ENCODE measurements around the gene BCL2.

The BCL2 gene

GRCh38 chr18:63326011-63326410 lies 6.4 kb upstream of the BCL2 start:
- peaks cover 3 to 4% of the 10 kb centered on the region in 2 experiments for H3K4me1 ChIP-seq (ENCODE audit: control insufficient read depth in 1 of 2, insufficient read depth in 2 of 2, low read length in 2 of 2)
- H3K4me3 ChIP-seq (ENCODE audit: low read depth, low read length) = no peak overlapping the region
- no peak overlapping the region for H3K23ac ChIP-seq (ENCODE audit: low read length)
- H2AK5ac ChIP-seq (ENCODE audit: low read length) = no peak overlapping the region
- no peak overlapping the region for H2BK120ac ChIP-seq (ENCODE audit: insufficient read depth, low read length, poor library complexity)
- H4K8ac ChIP-seq (ENCODE audit: low read depth, low read length) = no peak overlapping the region
- no peak overlapping the region for H3K14ac ChIP-seq (ENCODE audit: low read length)
- WGBS (ENCODE audit: extremely low coverage, insufficient coverage, insufficient read length) = no CpG with 5 or more reads among the region's 5 CpGs
- no peak overlapping the region for H3K9ac ChIP-seq (ENCODE audit: low read length)
- H2BK5ac ChIP-seq (ENCODE audit: low read depth, low read length, poor library complexity) = no peak overlapping the region
- no peak overlapping the region for H3K18ac ChIP-seq (ENCODE audit: low read length)
- H3K36me3 ChIP-seq (ENCODE audit: control insufficient read depth in 1 of 2, insufficient read depth in 2 of 2, low read length in 2 of 2) = peaks cover 0 to 2% of the 10 kb centered on the region in 2 experiments
- no peak for DNase-seq
- no peaks in the 10 kb centered on the region for H3K27me3 ChIP-seq (ENCODE audit: insufficient read depth, low read length)
- no peak overlapping the region for H3K4ac ChIP-seq (ENCODE audit: low read depth, low read length)
- no peak overlapping the region for H3K27ac ChIP-seq (ENCODE audit: low read depth, low read length)
- no peaks in the 10 kb centered on the region for H3K79me1 ChIP-seq (ENCODE audit: low read length)
- H2AFZ ChIP-seq (ENCODE audit: insufficient read depth, low read length, poor library complexity) = no peak overlapping the region
- no peaks in the 10 kb centered on the region for H3K79me2 ChIP-seq (ENCODE audit: control insufficient read depth, insufficient read depth, low read length, poor library complexity)
- H4K12ac ChIP-seq (ENCODE audit: low read depth, low read length) = no peak overlapping the region
- no peaks in the 10 kb centered on the region for H3K9me3 ChIP-seq (ENCODE audit: insufficient read depth, low read depth, low read length)
- no peak overlapping the region for H2BK12ac ChIP-seq (ENCODE audit: low read length)
- no peak overlapping the region for H3K4me2 ChIP-seq (ENCODE audit: low read length)
- H4K91ac ChIP-seq (ENCODE audit: low read depth, low read length) = no peak overlapping the region

DNA sequence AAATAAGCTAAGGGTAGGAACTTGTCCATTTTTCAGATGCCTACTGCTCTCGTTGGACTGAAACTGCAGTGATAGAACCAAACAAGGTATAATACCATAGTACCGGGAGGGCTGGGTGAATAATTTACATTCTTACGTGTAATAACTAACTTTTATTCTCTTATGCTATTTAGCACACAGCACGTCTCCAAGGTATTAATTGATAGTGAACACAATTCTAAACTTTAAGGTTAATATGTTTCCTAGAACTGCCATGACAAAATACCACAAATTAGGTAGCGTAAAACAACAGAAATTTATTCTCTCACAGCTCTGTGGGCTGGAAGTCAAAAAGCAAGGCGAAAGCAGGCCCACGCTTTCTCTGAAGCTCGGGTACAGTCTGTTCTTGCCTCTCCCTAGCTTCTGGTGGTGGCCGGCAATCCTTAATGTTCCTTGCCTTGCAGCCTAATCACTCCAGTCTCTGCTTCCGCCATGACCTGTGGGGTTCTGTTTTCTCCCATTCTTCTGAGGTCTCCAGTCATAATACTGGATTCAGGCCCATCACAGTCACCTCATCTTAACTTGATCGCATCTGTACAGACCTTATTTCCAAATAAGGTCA lies 5.6 kb upstream of the BCL2 start:
- no peak overlapping the region for H3K23ac ChIP-seq (ENCODE audit: low read length)
- H2BK12ac ChIP-seq (ENCODE audit: low read length) = no peak overlapping the region
- no peak overlapping the region for H3K9ac ChIP-seq (ENCODE audit: low read length)
- no peak overlapping the region for H2AFZ ChIP-seq (ENCODE audit: insufficient read depth, low read length, poor library complexity)
- no peak overlapping the region for H2BK120ac ChIP-seq (ENCODE audit: insufficient read depth, low read length, poor library complexity)
- H4K12ac ChIP-seq (ENCODE audit: low read depth, low read length) = no peak overlapping the region
- H3K27ac ChIP-seq (ENCODE audit: low read depth, low read length) = no peak overlapping the region
- H2AK5ac ChIP-seq (ENCODE audit: low read length) = no peak overlapping the region
- peaks cover 5 to 9% of the 10 kb centered on the region in 2 experiments for H3K4me1 ChIP-seq (ENCODE audit: control insufficient read depth in 1 of 2, insufficient read depth in 2 of 2, low read length in 2 of 2)
- no peak overlapping the region for H3K4ac ChIP-seq (ENCODE audit: low read depth, low read length)
- no peaks in the 10 kb centered on the region for H3K27me3 ChIP-seq (ENCODE audit: insufficient read depth, low read length)
- no peak overlapping the region for H3K4me3 ChIP-seq (ENCODE audit: low read depth, low read length)
- no peaks in the 10 kb centered on the region for H3K9me3 ChIP-seq (ENCODE audit: insufficient read depth, low read depth, low read length)
- no peak overlapping the region for H3K4me2 ChIP-seq (ENCODE audit: low read length)
- no peak overlapping the region for H3K14ac ChIP-seq (ENCODE audit: low read length)
- peaks cover 4% of the 10 kb centered on the region for H3K79me1 ChIP-seq (ENCODE audit: low read length)
- no peak overlapping the region for H2BK5ac ChIP-seq (ENCODE audit: low read depth, low read length, poor library complexity)
- WGBS (ENCODE audit: extremely low coverage, insufficient coverage, insufficient read length) = no CpG with 5 or more reads among the region's 11 CpGs
- H4K8ac ChIP-seq (ENCODE audit: low read depth, low read length) = no peak overlapping the region
- peaks cover 0 to under 1% of the 10 kb centered on the region in 2 experiments for H3K36me3 ChIP-seq (ENCODE audit: control insufficient read depth in 1 of 2, insufficient read depth in 2 of 2, low read length in 2 of 2)
- H4K91ac ChIP-seq (ENCODE audit: low read depth, low read length) = no peak overlapping the region
- no peak overlapping the region for H3K18ac ChIP-seq (ENCODE audit: low read length)
- no peak for DNase-seq
- no peaks in the 10 kb centered on the region for H3K79me2 ChIP-seq (ENCODE audit: control insufficient read depth, insufficient read depth, low read length, poor library complexity)

DNA sequence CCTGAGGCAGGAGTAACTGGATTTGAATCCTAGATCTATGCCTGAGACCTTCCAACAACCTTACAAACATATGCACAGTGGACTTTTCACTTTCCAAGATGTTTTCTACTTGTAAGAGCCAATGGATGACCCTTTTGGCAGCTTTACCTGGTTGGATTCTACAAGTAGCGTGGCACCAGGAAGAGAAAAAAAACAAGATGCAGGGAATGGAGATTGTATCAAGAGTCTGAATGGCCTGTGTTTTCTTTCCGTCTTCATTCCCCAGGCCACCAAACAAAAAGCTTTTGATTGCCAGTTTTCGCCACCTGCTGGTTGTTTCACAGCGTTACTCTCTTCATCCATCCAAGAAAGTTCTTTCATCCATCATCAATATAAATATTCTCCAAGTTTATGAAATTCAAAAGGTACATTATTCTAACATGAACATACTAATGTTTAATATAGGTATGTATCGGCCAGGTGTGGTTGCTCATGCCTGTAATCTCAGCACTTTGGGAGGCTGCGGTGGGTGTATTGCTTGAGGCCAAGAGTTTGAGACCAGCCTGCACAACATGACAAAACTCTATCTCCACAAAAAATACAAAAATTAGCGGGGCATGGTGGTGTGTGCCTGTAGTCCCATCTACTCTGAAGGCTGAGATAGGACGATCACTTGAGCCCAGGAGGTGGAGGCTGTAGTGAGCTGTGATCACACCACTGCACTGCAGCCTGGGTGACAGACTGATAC lies 3.5 kb upstream of the BCL2 start:
- H3K4ac ChIP-seq (ENCODE audit: low read depth, low read length) = no peak overlapping the region
- no CpG with 5 or more reads among the region's 8 CpGs for WGBS (ENCODE audit: extremely low coverage, insufficient coverage, insufficient read length)
- no peak overlapping the region for H2BK5ac ChIP-seq (ENCODE audit: low read depth, low read length, poor library complexity)

DNA sequence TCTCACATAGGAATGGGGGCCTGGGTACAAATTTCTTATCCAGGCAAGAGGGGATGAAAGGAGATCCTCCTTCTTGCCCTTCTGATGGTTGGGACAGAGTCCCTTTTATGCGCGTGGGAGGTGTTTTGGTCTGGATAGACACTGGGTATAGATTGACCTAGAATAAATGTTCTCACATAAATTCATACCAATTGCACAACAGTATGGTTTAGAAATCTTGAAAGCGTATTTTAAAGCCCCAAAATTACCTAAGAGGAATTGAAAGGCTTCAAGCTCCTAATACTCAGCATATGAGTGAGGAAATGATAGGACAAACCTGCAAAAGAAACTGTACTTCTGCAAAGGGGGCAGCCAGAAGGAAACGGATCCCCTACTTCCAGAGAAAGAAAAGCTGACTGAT lies 2.6 kb upstream of the BCL2 start:
- Histone ChIP-seq H4K8ac (ENCODE audit: low read depth, low read length) (no peak overlapping the region), H3K79me2 (ENCODE audit: control insufficient read depth, insufficient read depth, low read length, poor library complexity) (no peaks in the 10 kb centered on the region), H3K27ac (ENCODE audit: low read depth, low read length) (no peak overlapping the region), H2BK120ac (ENCODE audit: insufficient read depth, low read length, poor library complexity) (no peak overlapping the region), H3K4me3 (ENCODE audit: low read depth, low read length) (no peak overlapping the region), H2AK5ac (ENCODE audit: low read length) (no peak overlapping the region), H3K36me3 (ENCODE audit: control insufficient read depth in 1 of 2, insufficient read depth in 2 of 2, low read length in 2 of 2) (no peaks in the 10 kb centered on the region), H2AFZ (ENCODE audit: insufficient read depth, low read length, poor library complexity) (no peak overlapping the region), H3K4me2 (ENCODE audit: low read length) (no peak overlapping the region), H3K4me1 (ENCODE audit: control insufficient read depth in 1 of 2, insufficient read depth in 2 of 2, low read length in 2 of 2) (peaks cover 10 to 15% of the 10 kb centered on the region in 2 experiments), H3K9ac (ENCODE audit: low read length) (no peak overlapping the region), H3K27me3 (ENCODE audit: insufficient read depth, low read length) (peaks cover 13% of the 10 kb centered on the region), H2BK5ac (ENCODE audit: low read depth, low read length, poor library complexity) (no peak overlapping the region), H2BK12ac (ENCODE audit: low read length) (no peak overlapping the region), H3K9me3 (ENCODE audit: insufficient read depth, low read depth, low read length) (peaks cover 4% of the 10 kb centered on the region), H3K23ac (ENCODE audit: low read length) (no peak overlapping the region), H3K4ac (ENCODE audit: low read depth, low read length) (no peak overlapping the region), H3K14ac (ENCODE audit: low read length) (no peak overlapping the region), H4K91ac (ENCODE audit: low read depth, low read length) (no peak overlapping the region), H3K79me1 (ENCODE audit: low read length) (peaks cover 4% of the 10 kb centered on the region), H3K18ac (ENCODE audit: low read length) (no peak overlapping the region), H4K12ac (ENCODE audit: low read depth, low read length) (no peak overlapping the region)
- DNase-seq = peak in 1 of 2 donors; percentile 26
- WGBS (ENCODE audit: extremely low coverage, insufficient coverage, insufficient read length) = no CpG with 5 or more reads among the region's 4 CpGs

More for the DNA sequence above, 3.5 kb upstream of the BCL2 start:
- Histone ChIP-seq H2BK120ac (ENCODE audit: insufficient read depth, low read length, poor library complexity) (no peak overlapping the region), H3K18ac (ENCODE audit: low read length) (no peak overlapping the region), H3K79me2 (ENCODE audit: control insufficient read depth, insufficient read depth, low read length, poor library complexity) (no peaks in the 10 kb centered on the region), H3K4me1 (ENCODE audit: control insufficient read depth in 1 of 2, insufficient read depth in 2 of 2, low read length in 2 of 2) (peaks cover 10 to 15% of the 10 kb centered on the region in 2 experiments), H3K14ac (ENCODE audit: low read length) (no peak overlapping the region), H3K4me2 (ENCODE audit: low read length) (peak overlapping the region; percentile 11), H4K8ac (ENCODE audit: low read depth, low read length) (no peak overlapping the region), H3K27me3 (ENCODE audit: insufficient read depth, low read length) (peaks cover 12% of the 10 kb centered on the region), H2BK12ac (ENCODE audit: low read length) (no peak overlapping the region), H3K27ac (ENCODE audit: low read depth, low read length) (no peak overlapping the region), H4K91ac (ENCODE audit: low read depth, low read length) (no peak overlapping the region), H4K12ac (ENCODE audit: low read depth, low read length) (no peak overlapping the region), H3K9me3 (ENCODE audit: insufficient read depth, low read depth, low read length) (peaks cover 2% of the 10 kb centered on the region), H3K36me3 (ENCODE audit: control insufficient read depth in 1 of 2, insufficient read depth in 2 of 2, low read length in 2 of 2) (no peaks in the 10 kb centered on the region), H2AK5ac (ENCODE audit: low read length) (no peak overlapping the region), H3K9ac (ENCODE audit: low read length) (peak overlapping the region; percentile 54), H3K79me1 (ENCODE audit: low read length) (peaks cover 4% of the 10 kb centered on the region), H3K4me3 (ENCODE audit: low read depth, low read length) (no peak overlapping the region), H2AFZ (ENCODE audit: insufficient read depth, low read length, poor library complexity) (no peak overlapping the region), H3K23ac (ENCODE audit: low read length) (no peak overlapping the region)
- peak; percentile 54 to 85 for DNase-seq

Measured in trophoblast cell (in vitro differentiated cells and primary cell).